Measurements from ENCODE around the gene TNS4.
A peak's percentile ranks its signal among the peaks of the same experiment; 100 is the strongest.

Gene TNS4

GRCh38 chr17:40433551-40434415, 67.6 kb downstream of the TNS4 start:
- no peak for DNase-seq (ENCODE audit: low spot score)

GRCh38 chr17:40432864-40433528, 68.4 kb downstream of the TNS4 start:
- DNase-seq (ENCODE audit: low spot score): no peak

- no peak for DNase-seq (ENCODE audit: low spot score)
These were observed 70.2 kb downstream of the TNS4 start for GRCh38 chr17:40431231-40431602.

GRCh38 chr17:40430272-40431230, 70.9 kb downstream of the TNS4 start:
- no peak for DNase-seq (ENCODE audit: low spot score)

- peak; percentile 35 for DNase-seq (ENCODE audit: low spot score)
These were observed 74.4 kb downstream of the TNS4 start for GRCh38 chr17:40427002-40427491.
